GM13977 (cell line): ENCODE results near the gene CTBP2.
A peak's percentile ranks its signal among the peaks of the same experiment; 100 is the strongest.

Experiments
- DNase-seq: peaks from one replicate; pipeline ENCODE4 v3.0.0; 2012; ENCODE audit warnings: low spot score
- in situ Hi-C: fragments of 300-500 bp; cut with MboI; formaldehyde crosslinking; loops from one replicate; pipeline ENCODE4 v1.12.0; 2022; ENCODE audit warnings: low sequenced_read_pairs, low pct_unique_long_range_greater_than_20kb, mixed read lengths, inconsistent platforms; ENCODE audit not compliant: unreplicated experiment
- TF ChIP-seq, protein P1 (sequence below): IDR thresholded peaks from 2 replicates; pipeline ENCODE4 v1.5.1; 2012; ENCODE audit warnings: mild to moderate bottlenecking, control low read depth; ENCODE audit not compliant: insufficient read depth; ENCODE audit errors: extremely low read depth, missing control alignments

Gene CTBP2

DNA sequence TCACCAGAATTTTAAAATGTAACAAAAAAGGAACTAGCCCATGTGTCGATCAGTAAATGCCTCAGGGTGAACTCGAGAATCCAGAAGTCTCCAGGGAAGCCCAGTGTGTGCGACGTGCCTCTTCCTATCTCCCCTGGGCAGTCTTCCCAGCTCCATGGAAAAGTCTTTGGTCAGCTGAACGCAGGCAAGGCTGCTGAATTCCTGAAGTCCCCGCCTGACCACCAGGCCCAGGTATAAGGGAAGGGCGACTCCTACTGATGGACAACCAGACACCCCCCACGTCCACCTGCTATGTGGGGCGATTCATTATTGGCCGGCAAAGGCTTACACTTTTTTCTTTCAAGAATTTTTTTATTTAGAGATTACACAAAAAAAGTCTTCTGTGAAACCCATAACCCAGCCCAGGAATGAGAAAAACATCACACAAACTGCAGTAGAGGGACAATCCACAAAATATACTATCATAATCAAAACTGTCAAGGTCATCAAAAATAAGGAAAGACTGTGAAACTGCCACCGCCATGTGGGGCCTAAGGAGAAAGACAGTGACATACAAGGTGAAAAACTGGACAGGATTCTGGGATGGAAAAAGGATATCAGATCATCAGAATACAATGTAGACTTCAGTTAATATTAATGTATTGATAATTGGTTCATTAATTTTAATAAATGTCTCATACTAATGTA is 93.5 kb downstream of the CTBP2 start:
- in situ Hi-C loops: no loop called here

DNA sequence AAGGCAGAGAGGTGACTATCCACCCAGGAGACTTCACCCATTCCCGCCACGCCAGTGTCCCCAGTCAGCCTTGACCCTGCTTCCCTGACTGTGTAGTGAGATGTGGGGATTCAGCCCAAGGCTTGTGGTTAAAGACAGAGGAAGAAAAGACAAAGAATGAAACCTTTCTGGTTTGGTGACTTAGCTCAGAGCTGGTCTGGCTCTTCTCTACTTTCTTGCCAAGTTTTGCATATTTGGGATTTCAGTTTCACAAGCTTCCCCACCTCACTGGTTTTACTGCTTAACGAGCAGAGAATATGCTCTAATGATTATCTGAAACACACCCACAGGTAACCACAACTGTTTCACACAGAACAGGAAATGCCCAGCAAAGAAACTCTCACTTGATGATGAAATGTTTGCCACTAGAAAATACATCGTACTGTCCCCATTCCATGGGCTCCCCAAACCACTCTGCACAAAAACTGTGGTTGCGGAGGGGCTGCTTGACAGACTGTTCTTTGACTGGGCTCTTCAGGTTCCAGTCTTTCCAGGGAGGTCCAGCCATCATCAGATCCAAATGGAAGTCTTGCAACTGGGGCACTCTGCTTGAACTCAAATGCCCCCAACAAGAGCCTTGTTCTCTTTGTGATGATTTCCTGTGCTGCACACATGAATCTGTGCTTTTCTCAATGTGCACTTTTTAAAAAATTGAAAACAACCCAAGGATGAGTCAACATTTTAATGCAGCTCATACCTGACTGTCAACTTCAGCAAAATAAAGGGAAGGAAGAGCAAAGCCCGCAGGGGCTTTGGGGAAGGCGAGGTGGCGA is 95.5 kb downstream of the CTBP2 start:
- DNase-seq: peak; percentile 88
- in situ Hi-C loops: no loop called here
- TF ChIP-seq, protein P1, sequence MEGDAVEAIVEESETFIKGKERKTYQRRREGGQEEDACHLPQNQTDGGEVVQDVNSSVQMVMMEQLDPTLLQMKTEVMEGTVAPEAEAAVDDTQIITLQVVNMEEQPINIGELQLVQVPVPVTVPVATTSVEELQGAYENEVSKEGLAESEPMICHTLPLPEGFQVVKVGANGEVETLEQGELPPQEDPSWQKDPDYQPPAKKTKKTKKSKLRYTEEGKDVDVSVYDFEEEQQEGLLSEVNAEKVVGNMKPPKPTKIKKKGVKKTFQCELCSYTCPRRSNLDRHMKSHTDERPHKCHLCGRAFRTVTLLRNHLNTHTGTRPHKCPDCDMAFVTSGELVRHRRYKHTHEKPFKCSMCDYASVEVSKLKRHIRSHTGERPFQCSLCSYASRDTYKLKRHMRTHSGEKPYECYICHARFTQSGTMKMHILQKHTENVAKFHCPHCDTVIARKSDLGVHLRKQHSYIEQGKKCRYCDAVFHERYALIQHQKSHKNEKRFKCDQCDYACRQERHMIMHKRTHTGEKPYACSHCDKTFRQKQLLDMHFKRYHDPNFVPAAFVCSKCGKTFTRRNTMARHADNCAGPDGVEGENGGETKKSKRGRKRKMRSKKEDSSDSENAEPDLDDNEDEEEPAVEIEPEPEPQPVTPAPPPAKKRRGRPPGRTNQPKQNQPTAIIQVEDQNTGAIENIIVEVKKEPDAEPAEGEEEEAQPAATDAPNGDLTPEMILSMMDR: no peak

More for the DNA sequence above, 93.5 kb downstream of the CTBP2 start:
- no peak for DNase-seq
- TF ChIP-seq, protein P1: no peak

DNA sequence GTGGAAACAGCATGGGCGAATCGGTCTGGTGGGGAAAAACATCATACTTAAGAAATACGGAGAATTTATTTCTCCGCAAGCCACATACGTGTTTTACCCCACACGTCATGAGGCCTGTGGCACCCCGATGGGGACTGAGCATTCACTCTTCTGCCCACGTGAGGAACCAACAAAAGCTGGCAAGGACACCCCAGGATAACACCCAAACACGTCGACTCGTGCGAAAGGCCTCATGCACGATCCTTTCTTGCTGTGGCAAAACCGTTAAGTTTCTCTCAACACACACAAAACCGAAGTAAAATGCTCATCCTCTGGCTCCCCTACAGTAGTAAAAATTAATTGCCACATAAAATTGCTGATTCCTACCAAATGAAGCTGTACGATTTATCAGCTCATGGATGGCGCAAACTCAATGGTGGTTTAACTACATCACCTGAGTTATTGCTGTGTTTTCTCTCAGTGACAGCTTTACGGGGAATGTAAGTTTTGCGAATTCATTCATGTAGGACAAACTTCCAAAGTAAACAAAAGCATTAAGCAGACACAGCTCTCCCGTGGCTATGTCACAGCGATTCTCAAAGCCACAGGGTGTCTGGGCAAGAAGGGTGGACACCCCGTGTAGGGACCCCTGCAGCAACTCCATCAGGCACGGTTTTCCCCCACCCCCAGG is 97.0 kb downstream of the CTBP2 start:
- TF ChIP-seq, protein P1: no peak
- in situ Hi-C loops: no loop called here
- no peak for DNase-seq

DNA sequence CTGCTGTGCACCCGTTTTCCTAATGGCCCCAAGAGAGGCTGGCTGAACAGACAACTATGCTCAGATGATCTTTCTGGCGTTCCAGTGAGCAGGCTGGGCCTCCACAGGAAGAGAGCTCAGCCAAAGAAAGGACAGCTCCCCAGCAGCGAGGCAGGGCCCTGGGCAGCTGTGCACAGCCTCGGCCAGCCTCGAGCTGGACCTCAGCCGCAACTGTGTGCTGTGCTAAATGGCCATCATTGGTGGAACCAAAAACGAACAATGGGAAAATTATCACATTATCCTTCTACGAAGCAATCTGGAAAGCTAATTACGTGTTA is 97.5 kb downstream of the CTBP2 start:
- in situ Hi-C loops: no loop called here
- TF ChIP-seq, protein P1: no peak
- no peak for DNase-seq

DNA sequence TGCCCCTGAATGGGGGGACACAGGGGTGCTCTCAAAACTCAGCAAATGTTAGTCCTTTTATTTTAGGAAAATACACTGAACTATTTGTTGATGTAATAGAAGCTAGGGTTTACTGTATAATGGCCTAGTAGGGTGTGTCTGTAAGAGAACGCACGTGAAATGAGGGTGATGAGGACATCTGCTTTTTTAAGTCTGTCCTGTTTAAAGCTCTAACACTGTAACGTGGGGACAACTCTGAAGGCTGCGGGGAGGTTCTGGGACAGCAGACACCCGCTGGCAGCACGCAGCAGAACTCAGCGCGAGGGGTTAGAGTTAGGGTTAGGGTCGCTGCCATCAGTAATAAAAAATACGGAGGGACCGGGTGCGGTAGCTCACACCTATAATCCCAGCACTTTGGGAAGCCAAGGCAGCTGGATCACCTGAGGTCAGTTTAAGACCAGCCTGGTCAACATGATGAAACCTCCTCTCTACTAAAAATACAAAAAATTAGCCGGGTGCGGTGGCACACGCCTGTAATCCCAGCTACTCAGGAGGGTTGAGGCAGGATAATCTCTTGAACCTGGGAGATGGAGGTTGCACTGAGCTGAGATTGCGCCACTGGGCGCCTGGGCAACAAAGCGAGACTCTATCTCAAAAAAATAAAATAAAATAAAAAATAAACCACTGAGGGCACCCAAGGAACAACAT is 98.0 kb downstream of the CTBP2 start:
- in situ Hi-C loops: no loop called here

More for the DNA sequence above, 98.0 kb downstream of the CTBP2 start:
- TF ChIP-seq, protein P1: no peak
- no peak for DNase-seq
